Ovary (tissue), 9 donors: ENCODE data around the gene AHRR. TPM values are rescaled to one million over a fixed set of nuclear protein-coding genes. Genes with fewer than 3 reads are reported as not detected.
A peak's percentile ranks its signal among the peaks of the same experiment; 100 is the strongest.

ENCODE experiments used
- DNase-seq, 5 donors: peaks; one replicate each; pipeline ENCODE4 v3.0.0-alpha.2; 2019 to 2020
- H3K27ac ChIP-seq, 2 donors: fragments of 200-600 bp; one replicate each; pipeline versions ENCODE4 v1.5.1 to v1.8.0; 2019 to 2022
- H3K27me3 ChIP-seq: fragments of 200-600 bp; one replicate; pipeline ENCODE4 v1.8.0; 2022
- H3K36me3 ChIP-seq: fragments of 200-600 bp; sonication (generic); one replicate; pipeline ENCODE4 v1.5.1; 2019
- H3K4me1 ChIP-seq: one replicate; pipeline ENCODE4 v1.8.1; 2013; ENCODE audit warnings: mild to moderate bottlenecking, moderate library complexity; ENCODE audit not compliant: insufficient read depth
- H3K4me3 ChIP-seq: fragments of 200-600 bp; sonication (generic); one replicate; pipeline ENCODE4 v1.5.1; 2017
- H3K9me3 ChIP-seq, 2 donors: fragments of 200-600 bp in 1 of 2; sonication (generic) in 1 of 2; one replicate each; pipeline versions ENCODE4 v1.5.1 to v1.8.1; 2013 to 2019; ENCODE audit warnings: mild to moderate bottlenecking in 1 of 2, moderate library complexity in 1 of 2
- EP300 ChIP-seq: sonication (generic); formaldehyde crosslinking; IDR thresholded peaks from one replicate; pipeline ENCODE4 v1.6.1; 2017; ENCODE audit warnings: antibody characterized with exemption
- POLR2A ChIP-seq: fragments of 450-650 bp; IDR thresholded peaks from one replicate; pipeline ENCODE4 v1.6.1; 2017; ENCODE audit warnings: antibody characterized with exemption, mild to moderate bottlenecking, moderate library complexity
- WGBS, 3 donors: extraction: QIAGEN DNeasy Blood & Tissue Kit in 1 of 3; methylation state at CpG; one replicate each; pipeline versions ENCODE4 v1.1.5 to v1.1.7; 2013 to 2017; 5-methylcytosine and 5-hydroxymethylcytosine counted together
- intact Hi-C, 4 donors: fragments of 100-400 bp; cut with DNase I; formaldehyde crosslinking; loops; one replicate each; pipeline versions ENCODE4 v1.11.0 to v1.15.1; 2022 to 2023
- polyA plus RNA-seq, 2 donors: library from polyadenylated mRNA; stranded (reverse); fragments of 200-250 nt in 1 of 2; fragments of 350-450 nt in 1 of 2; fragmentation: Illumina TruSeq in 1 of 2; extraction: RNeasy Lipid Tissue Mini Kit (QIAGEN cat#74804) in 1 of 2; gene quantifications; one replicate each; pipeline ENCODE4 v1.2.3, GENCODE V29; 2013 to 2014
- total RNA-seq, 7 donors: library from RNA; depleted of rRNA in 2 of 7; stranded (reverse); fragments of >200 nt in 2 of 7; fragmentation: NEBNext Ultra II Directional in 3 of 7; extraction: Animal tissue kit (Norgen Biotek cat#: 25700) in 3 of 7; gene quantifications; one replicate each; pipeline versions ENCODE4 v1.1.0 to v1.2.4, GENCODE V29; 2016 to 2023
- TF ChIP-seq, protein P1 (sequence below), 3 donors: fragments of 450-650 bp in 2 of 3; fragments of 200-600 bp in 1 of 3; IDR thresholded peaks; one replicate each; pipeline versions ENCODE4 v1.5.1 to v1.8.0; 2016 to 2022; ENCODE audit warnings: antibody characterized with exemption in 3 of 3, mild to moderate bottlenecking in 1 of 3
- donor health status: DM: no; HTN: no; CAD: no; lungs with moderate emphysema.
- donor health status: DM: no; HTN: no; CAD: no.
- donor health status: Bipolar disorder and iron deficiency.
- donor health status: DM: yes; HTN: yes; CAD: no.
- donor health status: DM: no; HTN: no; CAD: no.
- donor health status: DM: yes; HTN: yes; CAD: no.

AHRR gene
- total and polyA plus RNA-seq, 9 donors, result 0.72 to 14.9 (median 2.0) TPM

DNA sequence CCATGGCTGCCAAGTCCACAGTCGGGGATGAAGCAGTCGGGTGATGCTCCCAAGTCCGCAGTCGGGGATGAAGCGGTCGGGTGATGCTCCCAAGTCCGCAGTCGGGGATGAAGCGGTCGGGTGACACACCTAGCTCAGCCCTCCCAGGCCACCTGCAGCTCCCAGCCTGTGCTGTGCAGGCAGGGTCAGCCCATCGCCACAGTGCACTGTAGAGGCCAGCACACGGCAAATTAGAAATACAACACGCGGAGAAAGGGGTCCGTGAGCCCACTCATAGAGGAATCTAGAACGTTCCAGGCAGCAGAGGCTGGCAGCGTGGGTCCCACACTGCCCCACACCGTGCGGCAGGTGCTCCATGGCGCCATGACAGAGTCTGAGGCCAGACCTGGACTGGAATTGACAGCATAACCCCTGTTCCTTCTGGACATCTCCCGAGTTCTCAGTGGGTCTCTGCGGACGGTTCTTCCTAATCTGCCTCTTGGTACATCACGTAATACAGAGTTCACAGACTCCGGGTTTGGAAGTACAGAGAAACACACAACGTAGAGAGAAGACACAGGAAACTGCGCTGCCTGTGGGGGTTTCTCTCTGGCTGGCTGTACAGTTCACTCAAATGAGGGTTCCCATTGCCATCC, 113.8 kb downstream of the AHRR start:
- WGBS, 3 donors, result 89 to 92% (median 89%) methylated on average over 26 to 27 of the region's 27 CpGs
- Histone ChIP-seq H3K4me3 (no peak overlapping the region), H3K9me3 (no peaks in the 10 kb centered on the region), H3K27me3 (no peaks in the 10 kb centered on the region), H3K36me3 (no peaks in the 10 kb centered on the region), H3K4me1 (no peaks in the 10 kb centered on the region), H3K27ac (no peak overlapping the region)
- intact Hi-C loops, result no loop called here
- TF ChIP-seq POLR2A, result no peak
- TF ChIP-seq, protein P1, sequence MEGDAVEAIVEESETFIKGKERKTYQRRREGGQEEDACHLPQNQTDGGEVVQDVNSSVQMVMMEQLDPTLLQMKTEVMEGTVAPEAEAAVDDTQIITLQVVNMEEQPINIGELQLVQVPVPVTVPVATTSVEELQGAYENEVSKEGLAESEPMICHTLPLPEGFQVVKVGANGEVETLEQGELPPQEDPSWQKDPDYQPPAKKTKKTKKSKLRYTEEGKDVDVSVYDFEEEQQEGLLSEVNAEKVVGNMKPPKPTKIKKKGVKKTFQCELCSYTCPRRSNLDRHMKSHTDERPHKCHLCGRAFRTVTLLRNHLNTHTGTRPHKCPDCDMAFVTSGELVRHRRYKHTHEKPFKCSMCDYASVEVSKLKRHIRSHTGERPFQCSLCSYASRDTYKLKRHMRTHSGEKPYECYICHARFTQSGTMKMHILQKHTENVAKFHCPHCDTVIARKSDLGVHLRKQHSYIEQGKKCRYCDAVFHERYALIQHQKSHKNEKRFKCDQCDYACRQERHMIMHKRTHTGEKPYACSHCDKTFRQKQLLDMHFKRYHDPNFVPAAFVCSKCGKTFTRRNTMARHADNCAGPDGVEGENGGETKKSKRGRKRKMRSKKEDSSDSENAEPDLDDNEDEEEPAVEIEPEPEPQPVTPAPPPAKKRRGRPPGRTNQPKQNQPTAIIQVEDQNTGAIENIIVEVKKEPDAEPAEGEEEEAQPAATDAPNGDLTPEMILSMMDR (IDR thresholded peaks at IDR 0.05), result no peak
- DNase-seq, result peak in 1 of 5 donors; percentile 11

DNA sequence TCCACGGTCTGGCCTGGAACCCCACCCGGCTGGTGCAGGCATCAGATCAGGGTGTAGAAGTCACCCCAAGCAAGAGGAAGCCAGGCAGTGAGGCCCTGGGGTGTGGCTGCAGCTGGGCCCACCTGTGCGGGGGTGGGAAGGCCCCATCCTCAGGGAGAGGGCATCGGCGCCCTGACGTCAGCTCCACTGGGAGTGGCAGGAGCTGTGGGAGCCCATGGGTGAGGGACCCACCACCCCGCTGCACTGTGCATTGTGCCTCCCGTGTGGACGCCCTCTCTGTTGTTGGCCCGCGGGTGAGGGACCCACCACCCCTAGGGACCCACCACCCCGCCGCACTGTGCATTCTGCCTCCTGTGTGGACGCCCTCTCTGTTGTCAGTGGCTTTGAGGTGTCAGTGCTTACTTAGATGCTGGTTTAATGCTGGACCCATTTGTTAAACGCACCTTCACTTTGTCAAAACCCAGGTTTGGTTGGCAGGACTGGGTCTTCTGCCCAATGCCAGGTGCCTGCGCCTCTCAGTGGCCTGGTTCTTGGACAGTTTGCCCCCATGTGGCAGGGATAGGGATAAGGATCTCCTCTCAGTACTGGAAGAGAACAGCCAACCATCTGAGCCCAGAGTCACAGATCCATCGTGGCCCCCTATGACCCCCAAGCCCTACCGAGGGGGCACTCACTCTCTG, 114.6 kb downstream of the AHRR start:
- WGBS, 3 donors, result 78 to 89% (median 79%) methylated on average over 16 to 18 of the region's 18 CpGs
- Histone ChIP-seq H3K27me3 (no peaks in the 10 kb centered on the region), H3K27ac (no peak overlapping the region), H3K36me3 (no peaks in the 10 kb centered on the region), H3K4me3 (no peak overlapping the region), H3K4me1 (no peaks in the 10 kb centered on the region), H3K9me3 (no peaks in the 10 kb centered on the region)
- no peak for DNase-seq
- TF ChIP-seq EP300, result no peak
- TF ChIP-seq, protein P1 (IDR thresholded peaks at IDR 0.05), result no peak
- no peak for TF ChIP-seq POLR2A
- intact Hi-C loops, result no loop called here

DNA sequence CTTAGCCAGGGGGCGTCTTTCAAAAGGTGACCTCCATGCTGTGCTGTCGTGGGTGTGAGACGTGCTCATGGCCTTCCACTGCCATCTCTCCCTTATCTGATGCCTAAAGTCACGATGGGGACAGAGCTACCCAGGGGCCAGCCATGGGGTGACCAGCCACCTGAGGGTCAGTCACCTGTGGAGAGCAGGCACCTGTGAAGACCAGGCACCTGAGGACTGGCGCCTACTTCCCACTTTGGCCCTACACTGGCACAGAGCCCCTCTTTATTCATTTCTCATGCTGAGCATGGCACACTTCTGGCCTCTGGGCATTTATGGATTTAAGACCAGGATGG, 115.1 kb downstream of the AHRR start:
- Histone ChIP-seq H3K27ac (no peak overlapping the region), H3K27me3 (no peaks in the 10 kb centered on the region), H3K4me1 (no peaks in the 10 kb centered on the region), H3K4me3 (no peak overlapping the region), H3K9me3 (no peaks in the 10 kb centered on the region), H3K36me3 (no peaks in the 10 kb centered on the region)
- intact Hi-C loops, result no loop called here
- TF ChIP-seq POLR2A (no peak), EP300 (no peak)
- TF ChIP-seq, protein P1 (IDR thresholded peaks at IDR 0.05), result no peak
- DNase-seq, result peak in 1 of 5 donors; percentile 4
- 66 to 79% (median 76%) methylated on average over 5 of the region's 5 CpGs for WGBS, 3 donors

GRCh38 chr5:437281-437771, 115.8 kb downstream of the AHRR start:
- TF ChIP-seq POLR2A, result no peak
- TF ChIP-seq, protein P1 (IDR thresholded peaks at IDR 0.05), result no peak
- TF ChIP-seq EP300, result no peak
- Histone ChIP-seq H3K27me3 (no peaks in the 10 kb centered on the region), H3K36me3 (no peaks in the 10 kb centered on the region), H3K9me3 (no peaks in the 10 kb centered on the region), H3K4me1 (peaks cover 4% of the 10 kb centered on the region), H3K27ac (no peak overlapping the region), H3K4me3 (no peak overlapping the region)
- DNase-seq, result no peak
- WGBS, 3 donors, result 45 to 55% (median 49%) methylated on average over 18 of the region's 18 CpGs
- intact Hi-C loops, result no loop called here
